ENCODE data around the gene PCDHB5.
"Not testable (repeated sequence)": the region's sequence is repeated elsewhere in the genome, so short reads cannot be mapped to it uniquely, and the experiment has no call there.

The PCDHB5 gene

DNA sequence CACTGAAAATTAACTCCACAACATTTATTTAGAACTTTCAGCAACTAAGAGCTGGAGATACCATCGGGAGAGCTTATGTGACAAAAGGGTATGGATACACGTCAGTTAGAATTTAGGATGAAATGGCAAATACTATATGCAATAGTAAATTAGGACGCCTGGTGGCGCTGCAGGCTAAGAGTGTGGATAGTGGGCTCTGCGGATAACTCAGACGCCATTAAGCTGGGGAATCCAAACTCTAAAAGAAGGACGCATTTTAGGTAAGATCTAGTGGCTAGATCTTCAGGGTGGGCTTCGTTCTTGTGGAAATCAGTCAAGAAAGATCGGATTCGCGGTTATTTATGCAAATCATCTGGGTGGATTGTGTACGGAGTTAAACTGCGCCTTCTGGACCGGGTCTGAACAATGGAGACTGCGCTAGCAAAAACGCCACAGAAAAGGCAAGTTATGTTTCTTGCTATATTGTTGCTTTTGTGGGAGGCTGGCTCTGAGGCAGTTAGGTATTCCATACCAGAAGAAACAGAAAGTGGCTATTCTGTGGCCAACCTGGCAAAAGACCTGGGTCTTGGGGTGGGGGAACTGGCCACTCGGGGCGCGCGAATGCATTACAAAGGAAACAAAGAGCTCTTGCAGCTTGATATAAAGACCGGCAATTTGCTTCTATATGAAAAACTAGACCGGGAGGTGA is at the start of gene PCDHB5:
Gene PCDHB5 (plus strand): TSS at position 177 of the 688 bp plus-strand sequence. CDS start 229 bp downstream, at position 406.
- DNase-seq (ENCODE audit: low read depth), result peak; percentile 0

GRCh38 chr5:141094481-141095262 is 40.3 kb upstream of the PCDHB5 start, which contains the start of gene PCDHB2:
TSS of gene PCDHB2 (plus strand) at chr5:141094615. CDS start at chr5:141094791, 176 bp downstream.
- peak; percentile 3 for DNase-seq (ENCODE audit: low read depth)

GRCh38 chr5:141095263-141095641 is 39.8 kb upstream of the PCDHB5 start:
- no peak for DNase-seq (ENCODE audit: low read depth)

GRCh38 chr5:141096181-141096580 is 38.8 kb upstream of the PCDHB5 start:
- not testable (repeated sequence) for DNase-seq (ENCODE audit: low read depth)

GRCh38 chr5:141096586-141096985 is 38.4 kb upstream of the PCDHB5 start:
- DNase-seq (ENCODE audit: low read depth), result not testable (repeated sequence)

- peak; percentile 24 for DNase-seq (ENCODE audit: low read depth)
Observed at GRCh38 chr5:141100243-141100805, 34.7 kb upstream of the PCDHB5 start, which contains the start of gene PCDHB3. TSS of gene PCDHB3 (plus strand) at chr5:141100473. CDS start at chr5:141100650, 177 bp downstream.

DNA sequence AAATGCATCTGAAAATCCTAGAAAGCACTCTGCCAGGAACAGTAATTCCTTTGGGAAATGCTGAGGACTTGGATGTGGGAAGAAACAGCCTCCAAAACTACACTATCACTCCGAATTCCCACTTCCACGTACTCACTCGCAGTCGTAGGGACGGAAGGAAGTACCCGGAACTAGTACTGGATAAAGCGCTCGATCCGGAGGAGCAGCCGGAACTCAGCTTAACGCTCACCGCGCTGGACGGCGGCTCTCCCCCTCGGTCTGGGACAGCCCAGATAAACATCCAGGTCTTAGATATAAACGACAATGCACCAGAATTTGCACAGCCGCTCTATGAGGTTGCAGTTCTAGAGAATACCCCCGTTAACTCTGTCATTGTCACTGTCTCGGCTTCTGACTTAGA is 33.9 kb upstream of the PCDHB5 start:
- no peak for DNase-seq (ENCODE audit: low read depth)

GRCh38 chr5:141102070-141102469 is 32.9 kb upstream of the PCDHB5 start:
- DNase-seq (ENCODE audit: low read depth), result not testable (repeated sequence)

- not testable (repeated sequence) for DNase-seq (ENCODE audit: low read depth)
Observed at GRCh38 chr5:141102471-141102870, 32.5 kb upstream of the PCDHB5 start.

DNA sequence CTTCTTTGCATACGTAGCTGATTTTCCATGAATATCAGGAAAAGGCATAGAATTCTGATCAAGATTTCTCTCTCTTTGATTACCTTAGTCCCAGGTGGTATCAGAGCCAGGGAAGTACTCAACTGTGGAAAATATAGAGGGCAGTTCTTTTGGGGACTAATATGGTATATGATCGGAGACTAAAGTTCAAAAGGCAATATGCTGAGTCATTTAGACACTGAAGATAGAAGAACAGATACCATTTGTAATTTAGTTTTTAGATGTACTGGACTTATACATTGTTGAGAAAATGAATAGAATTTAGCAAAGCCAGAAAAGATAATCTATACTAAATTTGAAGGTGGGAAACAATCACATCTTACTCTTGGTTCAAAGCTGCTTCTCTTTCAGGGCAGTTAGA is 29.7 kb upstream of the PCDHB5 start:
- DNase-seq (ENCODE audit: low read depth), result no peak

GRCh38 chr5:141119250-141119649 is 15.8 kb upstream of the PCDHB5 start:
- DNase-seq (ENCODE audit: low read depth), result no peak

- DNase-seq (ENCODE audit: low read depth), result no peak
Observed at GRCh38 chr5:141121563-141121962, 13.4 kb upstream of the PCDHB5 start, which contains the start of gene PCDHB4. TSS of gene PCDHB4 (plus strand) at chr5:141121818. CDS start at chr5:141121999, 181 bp downstream.

GRCh38 chr5:141121985-141122384 is 13.0 kb upstream of the PCDHB5 start:
- DNase-seq (ENCODE audit: low read depth), result no peak

- DNase-seq (ENCODE audit: low read depth), result not testable (repeated sequence)
Observed at GRCh38 chr5:141123396-141124135, 11.4 kb upstream of the PCDHB5 start.

DNA sequence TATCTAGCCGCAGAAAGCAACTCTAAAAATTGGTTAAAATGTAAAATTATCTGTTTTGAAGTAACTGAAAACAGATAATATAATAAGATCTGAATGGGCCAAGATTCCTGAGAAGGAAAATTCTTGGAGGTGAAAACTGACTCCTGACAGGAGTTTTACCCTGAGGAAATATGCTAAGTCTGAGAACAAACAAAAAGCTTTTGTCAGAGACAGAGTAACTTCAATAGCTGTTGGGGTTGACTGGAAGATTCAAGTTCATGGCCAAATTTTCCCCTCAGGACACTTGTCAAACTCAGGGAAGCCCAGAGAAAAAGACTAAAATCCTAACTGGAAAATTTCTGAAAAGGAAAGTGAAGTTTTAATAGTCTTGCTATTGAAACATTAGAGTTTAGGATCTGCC is 7.7 kb upstream of the PCDHB5 start:
- no peak for DNase-seq (ENCODE audit: low read depth)

DNA sequence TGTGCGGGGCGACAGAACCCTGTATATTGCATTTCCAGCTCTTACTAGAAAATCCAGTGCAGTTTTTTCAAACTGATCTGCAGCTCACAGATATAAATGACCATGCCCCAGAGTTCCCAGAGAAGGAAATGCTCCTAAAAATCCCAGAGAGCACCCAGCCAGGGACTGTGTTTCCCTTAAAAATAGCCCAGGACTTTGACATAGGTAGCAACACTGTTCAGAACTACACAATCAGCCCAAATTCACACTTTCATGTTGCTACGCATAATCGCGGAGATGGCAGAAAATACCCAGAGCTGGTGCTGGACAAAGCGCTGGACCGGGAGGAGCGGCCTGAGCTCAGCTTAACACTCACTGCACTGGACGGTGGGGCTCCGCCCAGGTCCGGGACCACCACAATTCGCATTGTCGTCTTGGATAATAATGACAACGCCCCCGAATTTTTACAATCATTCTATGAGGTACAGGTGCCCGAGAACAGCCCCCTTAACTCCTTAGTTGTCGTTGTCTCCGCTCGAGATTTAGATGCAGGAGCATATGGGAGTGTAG is 786 bp downstream of the PCDHB5 start:
- no peak for DNase-seq (ENCODE audit: low read depth)

DNA sequence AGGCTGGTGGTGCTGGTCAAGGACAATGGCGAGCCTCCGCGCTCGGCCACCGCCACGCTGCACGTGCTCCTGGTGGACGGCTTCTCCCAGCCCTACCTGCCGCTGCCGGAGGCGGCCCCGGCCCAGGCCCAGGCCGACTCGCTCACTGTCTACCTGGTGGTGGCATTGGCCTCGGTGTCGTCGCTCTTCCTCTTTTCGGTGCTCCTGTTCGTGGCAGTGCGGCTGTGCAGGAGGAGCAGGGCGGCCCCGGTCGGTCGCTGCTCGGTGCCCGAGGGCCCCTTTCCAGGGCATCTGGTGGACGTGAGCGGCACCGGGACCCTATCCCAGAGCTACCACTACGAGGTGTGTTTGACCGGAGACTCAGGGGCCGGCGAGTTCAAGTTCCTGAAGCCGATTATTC is 2.3 kb downstream of the PCDHB5 start:
- not testable (repeated sequence) for DNase-seq (ENCODE audit: low read depth)

DNA sequence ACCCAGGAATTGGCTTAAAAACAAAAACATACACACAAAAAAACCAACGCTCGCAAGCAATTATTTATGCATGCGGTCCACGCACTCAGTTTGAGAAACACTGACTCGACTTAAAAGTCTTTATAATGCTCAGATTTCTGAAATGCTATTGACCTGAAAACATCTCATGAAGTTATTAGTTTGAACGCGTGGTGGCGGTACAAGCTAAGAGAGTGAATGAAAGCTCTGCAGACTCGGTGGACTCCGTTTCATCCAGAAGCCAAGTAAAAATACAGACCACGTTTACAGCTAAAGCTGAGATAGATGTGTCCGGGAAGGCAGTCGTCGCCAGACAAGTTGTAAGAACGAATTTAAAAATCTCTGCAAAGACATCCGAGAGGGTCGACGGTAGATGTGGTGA is 14.8 kb downstream of the PCDHB5 start, which contains the start of gene PCDHB6:
Gene PCDHB6 (plus strand): TSS at position 246 of the 400 bp plus-strand sequence. CDS start 201 bp downstream, outside the sequence.
- peak; percentile 1 for DNase-seq (ENCODE audit: low read depth)

- no peak for DNase-seq (ENCODE audit: low read depth)
Observed at GRCh38 chr5:141150224-141150992, 15.4 kb downstream of the PCDHB5 start.

DNA sequence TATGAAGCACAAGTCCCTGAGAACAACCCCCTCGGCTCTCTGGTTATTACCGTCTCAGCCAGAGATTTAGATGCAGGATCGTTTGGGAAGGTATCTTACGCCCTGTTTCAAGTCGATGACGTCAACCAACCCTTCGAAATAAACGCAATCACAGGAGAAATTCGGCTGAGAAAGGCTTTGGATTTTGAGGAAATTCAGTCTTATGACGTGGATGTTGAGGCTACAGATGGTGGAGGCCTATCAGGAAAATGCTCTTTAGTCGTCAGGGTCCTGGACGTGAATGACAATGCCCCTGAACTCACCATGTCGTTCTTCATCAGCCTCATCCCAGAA is 16.0 kb downstream of the PCDHB5 start:
- no peak for DNase-seq (ENCODE audit: low read depth)

DNA sequence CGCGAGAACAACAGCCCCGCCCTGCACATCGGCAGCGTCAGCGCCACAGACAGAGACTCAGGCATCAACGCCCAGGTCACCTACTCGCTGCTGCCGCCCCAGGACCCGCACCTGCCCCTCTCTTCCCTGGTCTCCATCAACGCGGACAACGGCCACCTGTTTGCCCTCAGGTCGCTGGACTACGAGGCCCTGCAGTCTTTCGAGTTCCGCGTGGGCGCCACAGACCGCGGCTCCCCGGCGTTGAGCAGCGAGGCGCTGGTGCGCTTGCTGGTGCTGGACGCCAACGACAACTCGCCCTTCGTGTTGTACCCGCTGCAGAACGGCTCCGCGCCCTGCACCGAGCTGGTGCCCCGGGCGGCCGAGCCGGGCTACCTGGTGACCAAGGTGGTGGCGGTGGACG is 16.6 kb downstream of the PCDHB5 start:
- DNase-seq (ENCODE audit: low read depth), result not testable (repeated sequence)
